PC-9 (cell line): Measurements from ENCODE around the gene TMEM232.

Experiments
- EZH2 ChIP-seq: fragments of 200-600 bp; sonication (generic); IDR thresholded peaks from 2 replicates; pipeline ENCODE4 v1.8.0; 2017; ENCODE audit warnings: antibody characterized with exemption, low read depth
- TF ChIP-seq, protein P1 (sequence below): fragments of 200-600 bp; sonication (generic); conservative IDR thresholded peaks from 2 replicates; pipeline ENCODE4 v1.6.1; 2017; ENCODE audit warnings: mixed run types, antibody characterized with exemption, mild to moderate bottlenecking, moderate library complexity

DNA sequence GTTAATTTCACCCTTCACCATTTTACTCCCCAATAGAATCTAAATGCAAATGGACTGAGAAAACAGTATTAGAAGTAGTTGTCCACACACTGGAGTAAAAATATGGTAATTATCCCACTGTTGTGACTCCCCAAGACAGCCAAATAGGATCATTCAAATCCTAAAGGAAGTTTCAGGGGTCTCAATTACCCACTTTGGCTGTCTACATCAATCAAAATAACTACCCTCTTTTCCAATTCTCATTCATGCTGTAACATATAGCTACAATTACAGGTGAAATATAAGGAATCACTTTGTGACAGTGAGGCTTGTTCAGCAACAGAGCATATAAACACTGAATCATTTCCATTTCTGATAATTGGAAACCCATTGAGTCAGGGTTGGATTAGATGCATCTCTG lies 220.1 kb downstream of the TMEM232 start:
- TF ChIP-seq, protein P1, sequence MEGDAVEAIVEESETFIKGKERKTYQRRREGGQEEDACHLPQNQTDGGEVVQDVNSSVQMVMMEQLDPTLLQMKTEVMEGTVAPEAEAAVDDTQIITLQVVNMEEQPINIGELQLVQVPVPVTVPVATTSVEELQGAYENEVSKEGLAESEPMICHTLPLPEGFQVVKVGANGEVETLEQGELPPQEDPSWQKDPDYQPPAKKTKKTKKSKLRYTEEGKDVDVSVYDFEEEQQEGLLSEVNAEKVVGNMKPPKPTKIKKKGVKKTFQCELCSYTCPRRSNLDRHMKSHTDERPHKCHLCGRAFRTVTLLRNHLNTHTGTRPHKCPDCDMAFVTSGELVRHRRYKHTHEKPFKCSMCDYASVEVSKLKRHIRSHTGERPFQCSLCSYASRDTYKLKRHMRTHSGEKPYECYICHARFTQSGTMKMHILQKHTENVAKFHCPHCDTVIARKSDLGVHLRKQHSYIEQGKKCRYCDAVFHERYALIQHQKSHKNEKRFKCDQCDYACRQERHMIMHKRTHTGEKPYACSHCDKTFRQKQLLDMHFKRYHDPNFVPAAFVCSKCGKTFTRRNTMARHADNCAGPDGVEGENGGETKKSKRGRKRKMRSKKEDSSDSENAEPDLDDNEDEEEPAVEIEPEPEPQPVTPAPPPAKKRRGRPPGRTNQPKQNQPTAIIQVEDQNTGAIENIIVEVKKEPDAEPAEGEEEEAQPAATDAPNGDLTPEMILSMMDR: no peak
- TF ChIP-seq EZH2: no peak
